Hematopoietic multipotent progenitor cell treated with erythropoietin and hydrocortisone succinate and interleukin-3 and kit ligand, for 8 days (in vitro differentiated cells): ENCODE measurements around the gene TMEM198.

Experiments
- DNase-seq: peaks from one replicate; pipeline ENCODE4 v3.0.0-alpha.2; 2015

Gene TMEM198

GRCh38 chr2:219509780-219510511 lies 33.9 kb upstream of the TMEM198 start:
- peak; percentile 93 for DNase-seq

GRCh38 chr2:219510512-219511135 lies 33.2 kb upstream of the TMEM198 start:
- no peak for DNase-seq

- DNase-seq: peak; percentile 71
These were observed 32.1 kb upstream of the TMEM198 start for GRCh38 chr2:219511547-219512325.

GRCh38 chr2:219512524-219513216 lies 31.2 kb upstream of the TMEM198 start:
- no peak for DNase-seq

- peak; percentile 34 for DNase-seq
These were observed 30.0 kb upstream of the TMEM198 start for GRCh38 chr2:219513787-219514186.

GRCh38 chr2:219514196-219514761 lies 29.5 kb upstream of the TMEM198 start, which contains the start of gene ASIC4:
ASIC4 (plus strand) TSS chr2:219514482; CDS start chr2:219514725, 243 bp downstream.
- DNase-seq: peak; percentile 95

- no peak for DNase-seq
These were observed 29.0 kb upstream of the TMEM198 start for GRCh38 chr2:219514836-219515235.

GRCh38 chr2:219515874-219516629 lies 27.8 kb upstream of the TMEM198 start:
- no peak for DNase-seq

GRCh38 chr2:219516888-219517287 lies 26.9 kb upstream of the TMEM198 start:
- no peak for DNase-seq

- DNase-seq: no peak
These were observed 25.7 kb upstream of the TMEM198 start for GRCh38 chr2:219517954-219518778.

GRCh38 chr2:219519526-219519916 lies 24.3 kb upstream of the TMEM198 start:
- DNase-seq: no peak

GRCh38 chr2:219520079-219520478 lies 23.7 kb upstream of the TMEM198 start:
- DNase-seq: peak; percentile 61

GRCh38 chr2:219521066-219521880 lies 22.6 kb upstream of the TMEM198 start:
- DNase-seq: peak; percentile 87

GRCh38 chr2:219522111-219523030 lies 21.5 kb upstream of the TMEM198 start:
- DNase-seq: peak; percentile 36

- DNase-seq: no peak
These were observed 20.7 kb upstream of the TMEM198 start for GRCh38 chr2:219523031-219523671.

GRCh38 chr2:219524817-219525216 lies 19.0 kb upstream of the TMEM198 start:
- DNase-seq: no peak

GRCh38 chr2:219525533-219526232 lies 18.1 kb upstream of the TMEM198 start:
- peak; percentile 88 for DNase-seq
